Epithelial cell of proximal tubule (primary cell): ENCODE results near the gene SSH2. TPM values are rescaled to one million over a fixed set of nuclear protein-coding genes. Genes with fewer than 3 reads are reported as not detected.

Source experiments
- DNase-seq: peaks from one replicate; pipeline ENCODE4 v3.0.0-alpha.2; 2011; ENCODE audit warnings: low read depth
- H3K4me3 ChIP-seq: 2 replicates; pipeline ENCODE4 v1.5.1; 2011; ENCODE audit warnings: low read depth, mild to moderate bottlenecking, low read length
- total RNA-seq: library from RNA; depleted of rRNA; stranded (reverse); fragments of >200 nt; gene quantifications from 2 replicates; pipeline ENCODE4 v1.2.3, GENCODE V29; 2015
- TF ChIP-seq, protein P1 (sequence below): conservative IDR thresholded peaks from 2 replicates; pipeline ENCODE4 v1.5.1; 2012; ENCODE audit warnings: low read depth, mild to moderate bottlenecking, low read length

Gene SSH2
- total RNA-seq, 1 donor from 2014 or later: 15.2 TPM

GRCh38 chr17:29929006-29929532 lies 959 bp downstream of the SSH2 start:
- H3K4me3 ChIP-seq: peak overlapping the region; percentile 69
- TF ChIP-seq, protein P1, sequence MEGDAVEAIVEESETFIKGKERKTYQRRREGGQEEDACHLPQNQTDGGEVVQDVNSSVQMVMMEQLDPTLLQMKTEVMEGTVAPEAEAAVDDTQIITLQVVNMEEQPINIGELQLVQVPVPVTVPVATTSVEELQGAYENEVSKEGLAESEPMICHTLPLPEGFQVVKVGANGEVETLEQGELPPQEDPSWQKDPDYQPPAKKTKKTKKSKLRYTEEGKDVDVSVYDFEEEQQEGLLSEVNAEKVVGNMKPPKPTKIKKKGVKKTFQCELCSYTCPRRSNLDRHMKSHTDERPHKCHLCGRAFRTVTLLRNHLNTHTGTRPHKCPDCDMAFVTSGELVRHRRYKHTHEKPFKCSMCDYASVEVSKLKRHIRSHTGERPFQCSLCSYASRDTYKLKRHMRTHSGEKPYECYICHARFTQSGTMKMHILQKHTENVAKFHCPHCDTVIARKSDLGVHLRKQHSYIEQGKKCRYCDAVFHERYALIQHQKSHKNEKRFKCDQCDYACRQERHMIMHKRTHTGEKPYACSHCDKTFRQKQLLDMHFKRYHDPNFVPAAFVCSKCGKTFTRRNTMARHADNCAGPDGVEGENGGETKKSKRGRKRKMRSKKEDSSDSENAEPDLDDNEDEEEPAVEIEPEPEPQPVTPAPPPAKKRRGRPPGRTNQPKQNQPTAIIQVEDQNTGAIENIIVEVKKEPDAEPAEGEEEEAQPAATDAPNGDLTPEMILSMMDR: no peak
- peak; percentile 59 for DNase-seq

DNA sequence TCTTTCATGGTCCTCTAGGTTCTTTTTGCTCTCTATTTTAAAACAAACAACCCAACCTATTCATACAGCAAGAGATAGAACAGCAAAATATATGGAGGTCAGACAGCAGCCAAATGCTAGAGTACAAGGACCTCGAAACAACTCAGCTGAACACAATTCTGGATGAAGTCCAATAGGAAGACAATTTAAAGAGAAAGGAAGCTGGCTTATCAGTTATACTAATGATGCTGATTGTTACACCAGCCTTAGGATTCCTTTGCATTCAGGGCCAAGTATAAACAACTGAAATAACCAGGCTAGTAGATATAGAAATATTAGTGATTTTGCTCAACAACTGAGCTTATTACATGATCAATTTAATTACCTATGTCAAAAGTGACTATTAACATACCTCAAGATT lies 2.5 kb downstream of the SSH2 start:
- H3K4me3 ChIP-seq: no peak overlapping the region
- TF ChIP-seq, protein P1: no peak
- DNase-seq: no peak

- TF ChIP-seq, protein P1: no peak
- H3K4me3 ChIP-seq: no peak overlapping the region
Measured at GRCh38 chr17:29924786-29925185, 5.2 kb downstream of the SSH2 start.

DNA sequence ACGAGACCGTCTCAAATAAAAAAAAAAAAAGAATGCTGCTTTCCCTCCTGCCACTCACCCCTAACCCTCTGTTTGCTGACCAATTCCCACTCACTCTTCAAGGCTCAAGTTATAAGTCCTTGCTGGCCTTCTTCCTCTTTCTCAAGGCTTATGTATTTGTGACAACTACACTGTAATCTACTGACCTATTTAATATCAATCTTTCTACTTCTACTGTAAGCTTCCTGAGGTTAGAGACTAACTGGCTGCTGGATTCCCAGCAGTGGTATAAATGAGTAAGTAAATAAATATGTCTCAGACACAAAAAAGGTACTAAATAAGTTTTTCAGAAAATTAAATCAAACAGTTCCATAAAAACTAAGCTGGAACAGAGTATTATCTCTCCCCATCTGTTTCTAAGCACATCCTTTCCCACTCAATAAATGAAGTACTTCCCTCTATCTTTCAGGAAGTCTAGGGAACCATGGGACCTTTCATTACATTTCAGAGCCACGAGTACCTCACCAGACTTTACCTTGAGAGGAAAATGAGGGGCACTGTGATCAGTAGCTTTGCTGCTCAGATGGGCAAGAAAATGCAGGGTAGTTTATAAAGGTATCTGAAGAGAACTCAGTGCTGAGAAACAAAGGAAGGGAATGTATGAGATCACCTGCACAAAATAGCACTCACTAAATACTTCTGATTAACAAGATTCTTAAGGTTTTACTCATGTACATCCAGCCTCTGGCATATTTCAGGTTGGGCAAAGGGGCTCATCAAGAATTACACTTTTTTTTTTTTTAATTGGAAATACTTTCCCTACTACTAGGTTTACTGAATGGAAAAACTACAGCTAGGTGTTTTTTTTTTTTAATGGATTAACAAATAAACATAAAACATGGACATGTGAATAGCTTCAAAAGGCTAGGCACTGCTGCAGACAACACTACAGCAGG lies 10.8 kb downstream of the SSH2 start:
- no peak overlapping the region for H3K4me3 ChIP-seq
- DNase-seq: peak; percentile 88
- TF ChIP-seq, protein P1: no peak

More at GRCh38 chr17:29924786-29925185, 5.2 kb downstream of the SSH2 start:
- DNase-seq: no peak

DNA sequence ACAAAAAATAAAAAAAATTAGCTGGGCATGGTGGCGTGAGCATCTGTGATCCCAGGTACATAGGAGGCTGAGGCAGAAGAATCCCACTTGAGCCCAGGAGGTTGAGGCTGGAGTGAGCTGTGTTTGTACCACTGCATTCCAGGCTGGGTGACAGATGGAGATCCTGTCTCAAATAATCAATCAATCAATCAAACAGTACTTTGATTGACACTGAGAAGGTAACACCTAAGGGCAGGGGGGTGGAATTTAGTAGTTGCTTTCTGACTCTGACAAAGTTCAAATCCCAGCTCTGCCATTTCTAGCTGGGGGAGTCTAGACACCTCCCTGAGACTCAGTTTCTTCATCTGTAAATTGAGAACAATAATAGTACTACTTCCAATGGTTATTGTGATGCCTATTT lies 12.0 kb downstream of the SSH2 start:
- TF ChIP-seq, protein P1: no peak
- no peak for DNase-seq
- no peak overlapping the region for H3K4me3 ChIP-seq

DNA sequence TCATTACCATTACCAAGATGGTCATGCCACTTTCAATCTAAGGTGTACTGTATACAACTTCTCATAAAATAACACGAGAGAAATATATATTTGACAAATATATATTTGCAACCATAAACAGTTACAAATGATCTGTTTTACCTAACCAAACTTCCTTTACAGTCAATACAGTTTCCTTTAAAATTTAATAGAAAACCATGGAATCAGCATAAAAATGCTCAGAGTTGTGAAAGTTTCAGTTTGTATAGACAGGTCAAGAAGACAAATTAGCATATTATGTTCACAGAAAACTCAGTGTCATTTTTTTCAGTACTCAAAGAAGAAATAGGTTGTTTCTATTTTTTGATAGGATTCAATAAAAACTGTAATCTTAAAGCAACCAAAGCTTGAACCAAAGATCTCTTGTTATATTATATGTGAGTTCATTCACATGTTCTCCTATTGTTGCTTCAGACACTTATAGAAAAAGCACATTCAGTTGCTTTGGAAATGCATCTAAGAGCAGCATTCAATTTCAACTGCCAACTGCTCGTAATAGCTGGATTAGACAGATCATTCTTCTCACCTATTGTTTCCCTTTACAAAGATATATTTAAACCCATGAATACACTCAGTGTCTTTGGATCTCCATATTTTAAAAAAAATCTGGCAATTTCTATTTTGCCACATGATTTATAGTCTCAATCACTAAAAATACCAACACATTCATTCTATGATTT lies 15.1 kb downstream of the SSH2 start:
- TF ChIP-seq, protein P1: no peak
- no peak overlapping the region for H3K4me3 ChIP-seq

More for the DNA sequence above, 15.1 kb downstream of the SSH2 start:
- no peak for DNase-seq
